LNCAP (cell line): Measurements from ENCODE around the gene TMEM143.

Experiments
- CTCF ChIP-seq: fragments of 450-650 bp; IDR thresholded peaks from 2 replicates; pipeline ENCODE4 v1.5.1; 2017; ENCODE audit warnings: mild to moderate bottlenecking

TMEM143 gene

GRCh38 chr19:48348045-48348444 lies 15.7 kb downstream of the TMEM143 start:
- TF ChIP-seq CTCF, result no peak

- TF ChIP-seq CTCF, result no peak
Measured at GRCh38 chr19:48346191-48346590, 17.5 kb downstream of the TMEM143 start.

GRCh38 chr19:48344892-48345291 lies 18.8 kb downstream of the TMEM143 start:
- TF ChIP-seq CTCF, result no peak

GRCh38 chr19:48342841-48343540 lies 20.7 kb downstream of the TMEM143 start:
- TF ChIP-seq CTCF, result no peak

- no peak for TF ChIP-seq CTCF
Measured at GRCh38 chr19:48342414-48342738, 21.4 kb downstream of the TMEM143 start.

GRCh38 chr19:48341515-48342413 lies 22.0 kb downstream of the TMEM143 start:
- TF ChIP-seq CTCF, result no peak

GRCh38 chr19:48340995-48341394 lies 22.7 kb downstream of the TMEM143 start:
- TF ChIP-seq CTCF, result no peak
